Body of pancreas (tissue), 4 donors: ENCODE measurements around the gene NRF1. TPM values are rescaled to one million over a fixed set of nuclear protein-coding genes. Genes with fewer than 3 reads are reported as not detected.
A peak's percentile ranks its signal among the peaks of the same experiment; 100 is the strongest.

Source experiments
- ATAC-seq: fragments of 150-250 bp; one replicate; pipeline ENCODE4 v1.9.1; 2016
- DNase-seq, 4 donors: peaks; one replicate each; pipeline ENCODE4 v3.0.0-alpha.2; 2019
- H3K27ac ChIP-seq, 4 donors: fragments of 200-600 bp; sonication (generic); 1 replicate in 3 of 4; 2 replicates in 1 of 4; pipeline versions ENCODE4 v1.5.1 to v1.6.1; 2016 to 2019; ENCODE audit warnings: mild to moderate bottlenecking in 1 of 4, mixed read lengths in 1 of 4, moderate library complexity in 1 of 4
- H3K27me3 ChIP-seq, 2 donors: fragments of 200-600 bp; sonication (generic); one replicate each; pipeline ENCODE4 v1.6.0; 2016; ENCODE audit warnings: mild to moderate bottlenecking in 1 of 2
- H3K36me3 ChIP-seq, 2 donors: fragments of 200-600 bp; sonication (generic); replicated peaks in 1 of 2; 2 replicates each; pipeline ENCODE4 v1.5.1; 2016; ENCODE audit warnings: low read depth in 2 of 2; ENCODE audit not compliant: insufficient read depth in 1 of 2
- H3K4me1 ChIP-seq: fragments of 200-600 bp; sonication (generic); one replicate; pipeline ENCODE4 v1.6.0; 2016
- H3K4me3 ChIP-seq, 2 donors: fragments of 200-600 bp; sonication (generic); 1 replicate in 1 of 2; 2 replicates in 1 of 2; pipeline ENCODE4 v1.5.1; 2016 to 2019
- H3K9me3 ChIP-seq, 3 donors: fragments of 200-600 bp; sonication (generic); 1 replicate in 2 of 3; 2 replicates in 1 of 3; pipeline ENCODE4 v1.5.1; 2016
- CTCF ChIP-seq, 7 experiments: fragments of 450-650 bp in 4 of 7; fragments of 200-600 bp in 3 of 7; sonication (generic) in 3 of 7; IDR thresholded peaks; one replicate each; pipeline ENCODE4 v1.5.1; 2016 to 2019; ENCODE audit warnings: antibody characterized with exemption in 7 of 7
- POLR2A ChIP-seq, 3 donors: fragments of 450-650 bp; IDR thresholded peaks; one replicate each; pipeline ENCODE4 v1.6.1; 2016; ENCODE audit warnings: antibody characterized with exemption in 3 of 3, mild to moderate bottlenecking in 2 of 3
- WGBS, 2 donors: methylation state at CpG; one replicate each; pipeline ENCODE4 v1.1.5; 2017; 5-methylcytosine and 5-hydroxymethylcytosine counted together
- intact Hi-C: fragments of 100-400 bp; cut with DNase I; formaldehyde crosslinking; loops from one replicate; pipeline ENCODE4 v1.15.1; 2023
- total RNA-seq, 2 donors: library from RNA; depleted of rRNA; stranded (reverse); fragments of >200 nt; gene quantifications; one replicate each; pipeline ENCODE4 v1.1.0, GENCODE V29; 2016

NRF1 gene
- total RNA-seq, 2 donors from 2014 or later = 10.1 to 11.9 TPM

GRCh38 chr7:129665013-129665401, 53.5 kb downstream of the NRF1 start:
- no peak overlapping the region for H3K4me3 ChIP-seq
- 65 to 72% methylated on average over 3 of the region's 3 CpGs for WGBS, 2 donors
- H3K27me3 ChIP-seq = no peaks in the 10 kb centered on the region
- intact Hi-C loops = loop anchor here (10.0 kb wide), 2 partner anchors 160 to 350 kb away; no protein-coding TSS in a partner anchor
- H3K27ac ChIP-seq = no peak overlapping the region
- DNase-seq (peak; percentile 11 to 34 (median 19)), ATAC-seq (no peak)
- peaks cover 0 to 7% (median 0%) of the 10 kb centered on the region in 3 donors for H3K9me3 ChIP-seq
- TF ChIP-seq CTCF (IDR thresholded peaks at IDR 0.05) (no peak), POLR2A (IDR thresholded peaks at IDR 0.05) (no peak)
- peaks cover 0 to 1% of the 10 kb centered on the region in 2 donors for H3K36me3 ChIP-seq
- H3K4me1 ChIP-seq = no peaks in the 10 kb centered on the region

GRCh38 chr7:129667116-129667515, 55.6 kb downstream of the NRF1 start:
- Histone ChIP-seq H3K4me1 (no peaks in the 10 kb centered on the region), H3K27ac (no peak overlapping the region), H3K36me3 (no peaks in the 10 kb centered on the region), H3K4me3 (no peak overlapping the region), H3K27me3 (no peaks in the 10 kb centered on the region), H3K9me3 (no peaks in the 10 kb centered on the region)
- TF ChIP-seq POLR2A (IDR thresholded peaks at IDR 0.05) = no peak
- no peak for TF ChIP-seq CTCF (IDR thresholded peaks at IDR 0.05)
- intact Hi-C loops = loop anchor here (10.0 kb wide), 2 partner anchors 158 to 348 kb away; no protein-coding TSS in a partner anchor
- WGBS, 2 donors = 95 to 96% methylated on average over 4 of the region's 4 CpGs
- DNase-seq (no peak), ATAC-seq (no peak)

GRCh38 chr7:129667551-129667950, 56.0 kb downstream of the NRF1 start:
- intact Hi-C loops = loop anchor here (10.0 kb wide), 2 partner anchors 157 to 347 kb away; no protein-coding TSS in a partner anchor
- TF ChIP-seq POLR2A (IDR thresholded peaks at IDR 0.05) (no peak), CTCF (IDR thresholded peaks at IDR 0.05) (no peak)

GRCh38 chr7:129669901-129670300, 58.4 kb downstream of the NRF1 start:
- H3K36me3 ChIP-seq = peaks cover 0 to 2% of the 10 kb centered on the region in 2 donors
- no peaks in the 10 kb centered on the region for H3K9me3 ChIP-seq
- WGBS, 2 donors = 93 to 95% methylated on average over 2 of the region's 2 CpGs
- TF ChIP-seq POLR2A (IDR thresholded peaks at IDR 0.05) = no peak
- TF ChIP-seq CTCF (IDR thresholded peaks at IDR 0.05) = no peak
- H3K4me3 ChIP-seq = no peak overlapping the region
- ATAC-seq (no peak), DNase-seq (no peak)
- H3K27me3 ChIP-seq = no peaks in the 10 kb centered on the region
- H3K4me1 ChIP-seq = no peaks in the 10 kb centered on the region
- intact Hi-C loops = loop anchor here (10.0 kb wide), 2 partner anchors 155 to 345 kb away; no protein-coding TSS in a partner anchor
- H3K27ac ChIP-seq = no peak overlapping the region

More at GRCh38 chr7:129667551-129667950, 56.0 kb downstream of the NRF1 start:
- Histone ChIP-seq H3K9me3 (no peaks in the 10 kb centered on the region), H3K27ac (no peak overlapping the region), H3K4me1 (no peaks in the 10 kb centered on the region), H3K36me3 (no peaks in the 10 kb centered on the region), H3K4me3 (no peak overlapping the region), H3K27me3 (no peaks in the 10 kb centered on the region)
- 96 to 100% methylated on average over 1 of the region's 1 CpG for WGBS, 2 donors
- ATAC-seq (no peak), DNase-seq (no peak)

GRCh38 chr7:129670656-129671055, 59.1 kb downstream of the NRF1 start:
- Histone ChIP-seq H3K27ac (no peak overlapping the region), H3K36me3 (peaks cover 0 to 2% of the 10 kb centered on the region in 2 donors), H3K9me3 (peaks cover 0 to 3% (median 0%) of the 10 kb centered on the region in 3 donors), H3K4me3 (no peak overlapping the region), H3K4me1 (no peaks in the 10 kb centered on the region), H3K27me3 (no peaks in the 10 kb centered on the region)
- no peak for ATAC-seq
- DNase-seq = no peak
- intact Hi-C loops = no loop called here
- TF ChIP-seq CTCF (IDR thresholded peaks at IDR 0.05) (no peak), POLR2A (IDR thresholded peaks at IDR 0.05) (no peak)
